Activated CD8-positive, alpha-beta memory T cell treated with anti-CD3 and anti-CD28 coated beads for 4 hours (primary cell): Measurements from ENCODE around the gene XPNPEP1.

Source experiments
- DNase-seq, 2 donors: peaks; one replicate each; pipeline ENCODE4 v3.0.0-alpha.2; 2020; ENCODE audit warnings: low read depth in 2 of 2

XPNPEP1 gene

DNA sequence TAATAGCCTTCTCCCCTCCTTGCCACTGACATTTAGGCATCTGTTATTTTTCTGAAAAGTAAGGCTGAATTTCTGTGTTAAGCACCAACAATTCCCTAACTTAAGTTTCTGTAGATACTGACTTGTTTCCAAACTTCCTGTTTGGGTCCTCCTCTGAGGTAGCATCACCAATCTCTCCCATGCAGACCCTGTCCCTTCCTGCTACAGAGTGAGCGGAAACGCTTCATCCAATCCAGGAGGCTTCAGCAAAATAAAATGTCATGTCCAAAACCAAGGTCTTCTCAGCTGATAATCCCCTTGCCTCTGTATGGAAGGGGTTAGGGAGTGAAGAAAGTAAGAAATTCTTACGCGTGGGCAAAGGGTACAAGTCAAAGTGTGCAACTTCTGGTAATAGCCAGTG, 29.9 kb downstream of the XPNPEP1 start:
- DNase-seq: no peak

- DNase-seq: no peak
Observed at GRCh38 chr10:109892931-109893330, 30.4 kb downstream of the XPNPEP1 start.

DNA sequence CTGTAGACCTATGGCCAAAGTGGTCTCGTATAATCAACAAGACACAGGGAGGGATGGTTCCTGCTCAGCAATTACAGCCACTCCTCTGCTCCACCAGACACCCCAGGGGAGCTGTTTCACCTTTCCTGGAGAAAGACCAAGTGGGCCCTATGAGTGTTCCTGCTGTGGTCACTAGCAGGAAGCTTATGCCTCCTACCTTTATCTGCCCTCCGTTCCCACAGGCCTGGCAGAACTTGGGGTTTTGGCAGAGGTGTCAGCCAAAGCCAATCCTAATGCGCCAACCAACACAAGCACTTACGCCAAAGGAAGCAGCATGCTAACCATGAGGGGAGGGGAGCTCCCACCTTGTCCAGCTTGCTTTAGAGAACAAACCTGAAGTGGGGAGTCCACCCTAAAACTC, 31.2 kb downstream of the XPNPEP1 start:
- DNase-seq: no peak

GRCh38 chr10:109891105-109891504, 32.2 kb downstream of the XPNPEP1 start:
- no peak for DNase-seq

DNA sequence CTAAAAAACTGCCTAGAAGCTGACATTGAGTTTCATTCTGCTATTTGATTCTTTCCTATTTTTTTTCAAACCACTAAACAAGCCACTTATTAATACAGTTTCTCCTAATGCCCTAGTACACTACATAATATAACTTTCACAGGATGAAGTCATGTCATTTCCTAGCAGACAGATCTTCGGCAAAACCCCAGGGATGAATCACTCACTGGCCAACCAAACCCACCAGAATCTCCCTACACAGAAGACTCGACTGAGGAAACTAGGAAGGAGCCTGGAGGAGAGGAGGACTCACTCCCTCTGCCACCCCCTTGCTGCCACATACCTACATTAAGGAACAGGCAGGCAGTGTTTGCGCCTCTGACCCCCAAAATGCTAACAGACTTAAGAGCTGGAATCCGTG, 33.4 kb downstream of the XPNPEP1 start:
- no peak for DNase-seq

GRCh38 chr10:109887776-109888175, 35.5 kb downstream of the XPNPEP1 start:
- no peak for DNase-seq

GRCh38 chr10:109887243-109887642, 36.1 kb downstream of the XPNPEP1 start:
- no peak for DNase-seq

GRCh38 chr10:109886781-109887140, 36.5 kb downstream of the XPNPEP1 start:
- DNase-seq: no peak

DNA sequence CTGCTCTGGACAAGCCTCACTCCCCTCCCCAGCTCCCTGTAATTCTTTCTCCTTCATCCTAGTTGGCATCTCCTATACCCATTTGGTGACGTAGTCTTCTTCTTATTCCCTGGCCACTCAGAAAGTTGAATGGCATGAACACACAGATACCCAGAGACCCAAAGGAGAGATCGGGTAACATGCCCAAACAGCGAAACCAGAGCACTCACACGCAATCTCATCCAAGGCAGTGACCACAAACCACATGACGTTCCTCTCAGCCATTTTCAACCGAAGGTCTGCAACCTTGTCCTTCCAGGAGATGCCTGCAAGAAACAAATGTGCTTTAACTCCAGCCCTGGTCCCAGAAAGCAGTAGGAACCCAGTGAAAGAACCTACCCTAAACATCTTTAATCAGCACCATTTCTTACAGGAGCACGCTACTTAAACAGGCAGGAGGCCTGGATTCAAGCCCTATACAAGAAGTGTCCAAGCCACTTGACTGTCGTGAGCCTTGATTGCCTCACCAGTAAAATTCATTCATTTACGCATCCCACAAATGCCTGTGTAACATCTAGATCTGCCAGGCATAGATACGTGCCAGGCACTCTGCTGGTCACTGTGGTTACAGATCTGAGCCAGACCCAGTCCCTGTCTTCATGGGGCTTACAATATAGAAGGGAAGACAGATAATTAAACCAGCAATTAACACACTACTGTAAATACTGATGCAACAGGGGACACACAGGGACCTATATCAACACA, 37.1 kb downstream of the XPNPEP1 start:
- no peak for DNase-seq

DNA sequence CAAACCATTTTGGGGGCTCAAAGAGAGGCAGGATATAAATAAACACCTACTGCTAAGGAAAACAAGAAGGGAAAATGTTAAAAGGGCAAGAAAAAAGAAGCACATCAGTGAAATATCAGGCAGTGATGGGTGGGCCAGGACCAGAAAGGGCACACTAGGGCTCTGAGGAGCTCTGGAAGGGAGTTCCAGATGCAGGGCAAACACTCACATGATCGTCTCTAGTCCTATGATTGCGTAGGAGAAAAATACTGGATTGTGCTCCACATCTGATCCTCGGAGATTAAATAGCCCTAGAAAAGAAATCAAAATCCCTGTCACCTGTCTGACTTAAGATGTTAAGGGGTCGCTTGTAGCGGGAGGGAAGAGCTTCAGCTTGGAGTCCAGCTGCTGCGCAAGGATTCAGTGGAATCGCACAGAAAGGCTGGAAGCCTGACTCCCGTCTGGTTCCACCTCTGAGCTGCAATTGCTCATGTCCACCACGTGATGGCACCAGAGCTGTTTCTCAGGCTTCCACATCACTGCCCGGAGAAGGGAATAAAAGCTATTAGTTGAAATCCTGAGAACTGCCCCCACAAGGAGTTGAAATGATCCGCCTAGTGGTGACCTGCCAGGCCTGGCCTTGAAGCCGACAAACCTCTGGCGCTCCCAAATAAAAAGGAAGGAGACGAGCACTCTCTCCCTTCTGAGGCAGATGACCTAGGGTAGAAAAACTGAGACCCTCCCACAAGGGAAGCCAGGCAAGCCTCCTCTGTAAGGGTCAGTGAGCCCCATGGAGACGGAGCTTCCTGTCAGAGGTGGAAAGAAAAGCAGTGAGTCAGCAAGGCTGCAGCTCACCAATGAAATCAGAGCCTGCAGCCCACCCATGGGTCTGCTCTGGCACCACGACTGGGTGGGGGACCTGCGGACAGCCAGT, 39.2 kb downstream of the XPNPEP1 start:
- peak; percentile 20 to 28 for DNase-seq

DNA sequence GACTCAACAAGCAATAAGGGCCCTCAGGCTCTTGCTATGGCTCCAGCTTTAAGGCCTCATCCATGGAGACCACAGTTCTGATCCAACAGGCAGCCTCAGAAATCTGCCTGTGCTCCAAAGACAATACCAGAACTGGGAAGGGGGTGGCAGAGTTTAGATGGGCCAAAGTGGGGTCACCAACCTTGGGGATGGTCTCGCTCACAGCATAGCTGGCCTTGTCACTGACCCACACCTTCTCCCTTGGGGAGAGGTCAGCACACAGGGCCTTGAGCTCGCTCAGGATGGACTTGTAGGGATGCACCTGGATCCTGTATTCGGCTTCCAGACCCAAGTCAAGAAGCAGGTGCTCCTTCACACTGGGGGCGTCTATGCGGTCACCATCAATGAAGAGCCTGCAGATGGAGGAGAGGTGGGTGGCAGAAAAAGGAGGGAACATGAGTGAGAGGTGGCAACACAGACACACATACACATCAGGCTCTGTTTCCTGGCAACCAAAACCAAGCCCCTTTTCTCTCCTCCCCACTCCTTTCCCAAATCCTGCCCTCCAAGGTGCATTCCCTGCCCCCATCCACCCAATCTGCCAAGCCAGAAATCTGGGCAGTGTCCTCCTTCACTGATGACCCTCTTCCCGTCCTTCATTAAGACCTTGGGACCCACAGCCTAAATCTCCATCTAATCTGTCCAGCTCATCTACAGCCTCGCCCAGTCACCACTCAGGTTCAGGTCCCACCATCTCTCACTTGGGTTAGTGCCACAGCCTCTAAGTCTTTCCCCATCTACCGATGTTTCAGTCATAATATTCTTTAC, 40.9 kb downstream of the XPNPEP1 start:
- DNase-seq: no peak

DNA sequence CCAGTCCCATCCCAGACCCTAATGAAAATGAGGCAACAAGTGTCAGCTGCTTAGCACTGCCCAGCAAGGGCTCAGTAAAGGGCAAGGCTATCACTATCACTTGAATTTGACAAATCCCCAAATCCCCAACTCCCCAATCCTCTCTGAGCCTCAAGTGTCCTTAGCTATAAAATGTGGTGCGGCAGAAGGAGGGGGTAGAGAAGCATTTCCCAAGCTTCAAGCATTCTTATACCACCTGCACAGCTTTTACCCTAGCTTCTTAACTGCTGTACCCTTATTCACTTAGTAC, 41.6 kb downstream of the XPNPEP1 start:
- DNase-seq: no peak

GRCh38 chr10:109880886-109881768, 42.2 kb downstream of the XPNPEP1 start:
- no peak for DNase-seq

- no peak for DNase-seq
Observed at GRCh38 chr10:109877546-109877945, 45.8 kb downstream of the XPNPEP1 start.

DNA sequence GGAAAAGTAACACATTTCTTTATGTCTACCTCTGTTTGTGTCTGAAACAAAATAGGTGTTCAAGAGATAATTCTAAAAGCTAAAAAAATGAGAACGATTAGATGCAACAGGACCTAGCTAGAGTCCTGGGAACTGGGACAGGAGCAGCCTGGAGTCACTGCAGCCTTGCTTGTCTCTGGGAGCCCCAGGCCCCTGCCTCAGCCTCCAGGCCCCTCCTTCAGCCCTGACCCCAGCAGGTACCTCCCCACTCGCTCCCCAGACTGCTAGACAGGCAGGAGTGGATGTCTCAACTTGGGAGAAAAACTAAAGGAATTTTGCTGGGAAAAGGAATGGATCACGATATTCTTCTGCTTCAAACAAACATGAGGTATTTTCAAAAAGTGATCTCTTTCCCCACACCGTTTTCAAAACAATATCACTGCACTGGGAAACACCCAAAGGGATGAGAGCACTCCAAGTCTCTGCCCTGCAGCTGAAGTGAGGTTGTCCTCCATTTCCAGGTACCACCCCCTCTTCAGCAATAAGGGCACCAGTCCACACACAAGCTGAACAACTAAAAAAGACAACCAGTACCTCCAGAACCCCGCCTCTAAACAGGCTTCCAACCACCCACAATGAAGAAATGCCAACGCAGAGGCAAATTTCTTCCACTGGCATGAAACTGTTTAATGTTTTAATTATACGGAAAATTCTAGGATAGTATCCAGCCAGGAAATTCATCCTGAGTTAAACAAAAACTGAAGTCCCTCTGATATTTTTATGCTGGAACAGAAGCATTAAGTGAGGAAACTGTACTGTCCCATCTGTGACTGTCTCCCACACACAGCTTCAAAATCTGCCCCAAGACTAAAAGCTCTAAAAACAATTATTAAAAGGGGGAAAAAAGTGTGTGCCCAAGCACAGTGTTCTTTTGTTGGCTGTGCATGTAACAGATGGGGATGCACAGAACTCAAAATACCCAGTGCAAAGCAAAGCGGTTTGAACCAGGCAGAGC, 47.2 kb downstream of the XPNPEP1 start:
- no peak for DNase-seq

GRCh38 chr10:109875151-109875568, 48.2 kb downstream of the XPNPEP1 start:
- DNase-seq: no peak

- no peak for DNase-seq
Observed at GRCh38 chr10:109871476-109871875, 51.8 kb downstream of the XPNPEP1 start.

GRCh38 chr10:109866995-109867635, 56.2 kb downstream of the XPNPEP1 start:
- DNase-seq: no peak

DNA sequence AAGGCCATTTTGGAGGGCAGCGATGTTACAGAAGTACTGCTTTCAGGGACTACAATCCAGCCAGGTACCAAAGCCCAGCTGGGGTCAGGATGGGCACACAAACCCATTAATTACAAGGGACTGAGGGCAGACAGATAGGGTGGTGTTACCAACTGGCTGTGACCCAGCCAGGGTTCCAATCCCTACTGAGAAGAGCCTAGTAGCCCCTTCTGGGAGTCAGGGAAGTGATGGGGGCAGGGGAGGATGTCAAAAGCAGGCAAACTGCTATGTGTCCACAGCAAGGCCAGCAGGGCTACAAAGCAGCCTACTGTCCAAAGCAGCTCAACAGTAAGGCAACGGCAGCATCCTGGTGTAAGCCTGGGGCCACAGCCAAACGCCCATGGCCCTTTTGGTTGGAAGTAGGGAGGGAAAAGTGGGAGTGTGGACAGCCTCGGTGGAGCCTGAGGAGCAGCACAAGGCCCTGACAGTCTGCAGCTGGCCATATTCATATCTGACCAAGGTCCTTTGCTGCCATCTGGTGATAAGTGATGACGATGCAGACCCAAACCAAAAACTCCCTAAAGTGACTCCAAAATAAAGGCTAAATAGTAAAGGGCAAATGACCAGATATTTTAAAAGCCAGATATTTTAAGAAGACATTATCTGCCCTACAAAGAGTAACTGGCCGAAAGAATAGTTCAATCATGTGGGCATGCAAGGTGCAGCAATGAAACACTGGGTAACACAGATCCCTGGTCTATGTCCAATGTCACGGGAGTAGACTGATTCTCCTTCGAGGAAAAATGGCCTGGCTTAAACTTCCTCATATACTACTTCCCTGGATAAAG, 56.9 kb downstream of the XPNPEP1 start:
- no peak for DNase-seq
